ENCODE results near the gene RIPOR1.

- TF ChIP-seq, protein P1, sequence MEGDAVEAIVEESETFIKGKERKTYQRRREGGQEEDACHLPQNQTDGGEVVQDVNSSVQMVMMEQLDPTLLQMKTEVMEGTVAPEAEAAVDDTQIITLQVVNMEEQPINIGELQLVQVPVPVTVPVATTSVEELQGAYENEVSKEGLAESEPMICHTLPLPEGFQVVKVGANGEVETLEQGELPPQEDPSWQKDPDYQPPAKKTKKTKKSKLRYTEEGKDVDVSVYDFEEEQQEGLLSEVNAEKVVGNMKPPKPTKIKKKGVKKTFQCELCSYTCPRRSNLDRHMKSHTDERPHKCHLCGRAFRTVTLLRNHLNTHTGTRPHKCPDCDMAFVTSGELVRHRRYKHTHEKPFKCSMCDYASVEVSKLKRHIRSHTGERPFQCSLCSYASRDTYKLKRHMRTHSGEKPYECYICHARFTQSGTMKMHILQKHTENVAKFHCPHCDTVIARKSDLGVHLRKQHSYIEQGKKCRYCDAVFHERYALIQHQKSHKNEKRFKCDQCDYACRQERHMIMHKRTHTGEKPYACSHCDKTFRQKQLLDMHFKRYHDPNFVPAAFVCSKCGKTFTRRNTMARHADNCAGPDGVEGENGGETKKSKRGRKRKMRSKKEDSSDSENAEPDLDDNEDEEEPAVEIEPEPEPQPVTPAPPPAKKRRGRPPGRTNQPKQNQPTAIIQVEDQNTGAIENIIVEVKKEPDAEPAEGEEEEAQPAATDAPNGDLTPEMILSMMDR (IDR thresholded peaks at IDR 0.05; ENCODE audit: insufficient read depth, low read length, poor library complexity, severe bottlenecking): no peak
- TF ChIP-seq EZH2phosphoT487 (conservative IDR thresholded peaks at IDR 0.05; ENCODE audit: low read length): no peak
Measured at GRCh38 chr16:67551091-67551490, 22.5 kb downstream of the RIPOR1 start.

Data from SU-DHL-6 (cell line).